Bronchial epithelial cell (primary cell): ENCODE measurements around the gene NSMF. TPM values are rescaled to one million over a fixed set of nuclear protein-coding genes. Genes with fewer than 3 reads are reported as not detected.

Source experiments
- DNase-seq: peaks from one replicate; pipeline ENCODE4 v3.0.0-alpha.2; 2010; ENCODE audit warnings: low read depth
- FAIRE-seq: peaks from 2 replicates; lab custom pipeline; 2011; peaks lifted over from hg19 to GRCh38; lab: Jason Lieb, UNC
- H3K27me3 ChIP-seq: 2 replicates; pipeline ENCODE4 v1.5.1; 2011; ENCODE audit warnings: low read length; ENCODE audit not compliant: control insufficient read depth, insufficient read depth
- H3K36me3 ChIP-seq: 2 replicates; pipeline ENCODE4 v1.5.1; 2011; ENCODE audit warnings: low read length; ENCODE audit not compliant: control insufficient read depth, insufficient read depth
- H3K4me3 ChIP-seq: 2 replicates; pipeline ENCODE4 v1.5.1; 2011; ENCODE audit warnings: mild to moderate bottlenecking, low read depth, low read length, control low read depth
- total RNA-seq: library from RNA; depleted of rRNA; stranded (reverse); fragments of >200 nt; gene quantifications from 2 replicates; pipeline ENCODE4 v1.2.1, GENCODE V29; 2014
- TF ChIP-seq, protein P1 (sequence below): IDR thresholded peaks from 2 replicates; pipeline ENCODE4 v1.5.1; 2011; ENCODE audit warnings: mild to moderate bottlenecking, moderate library complexity, low read length, control low read depth, inconsistent platforms; ENCODE audit not compliant: insufficient read depth, severe bottlenecking

Gene NSMF
- total RNA-seq, 1 donor from 2014 or later, result 17.9 TPM

DNA sequence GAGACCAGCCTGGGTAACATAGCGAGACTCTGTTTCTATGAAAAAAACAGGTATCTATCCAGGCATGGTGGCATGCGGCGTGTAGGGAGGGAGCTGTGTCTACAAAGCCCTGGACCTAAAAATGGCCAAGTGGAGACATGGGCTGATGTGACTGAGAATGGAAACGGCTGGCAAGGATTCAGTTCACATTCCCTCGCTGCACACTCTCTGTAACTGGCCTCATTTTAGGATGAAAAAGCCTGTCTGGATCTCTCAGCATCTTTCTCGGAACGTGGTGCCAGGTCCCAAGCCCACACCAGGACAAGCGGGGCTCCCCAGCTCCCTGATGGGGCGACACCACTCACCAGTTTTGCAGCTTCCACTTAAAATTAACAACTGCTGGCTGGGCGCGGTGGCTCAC is 49.6 kb downstream of the NSMF start:
- TF ChIP-seq, protein P1, sequence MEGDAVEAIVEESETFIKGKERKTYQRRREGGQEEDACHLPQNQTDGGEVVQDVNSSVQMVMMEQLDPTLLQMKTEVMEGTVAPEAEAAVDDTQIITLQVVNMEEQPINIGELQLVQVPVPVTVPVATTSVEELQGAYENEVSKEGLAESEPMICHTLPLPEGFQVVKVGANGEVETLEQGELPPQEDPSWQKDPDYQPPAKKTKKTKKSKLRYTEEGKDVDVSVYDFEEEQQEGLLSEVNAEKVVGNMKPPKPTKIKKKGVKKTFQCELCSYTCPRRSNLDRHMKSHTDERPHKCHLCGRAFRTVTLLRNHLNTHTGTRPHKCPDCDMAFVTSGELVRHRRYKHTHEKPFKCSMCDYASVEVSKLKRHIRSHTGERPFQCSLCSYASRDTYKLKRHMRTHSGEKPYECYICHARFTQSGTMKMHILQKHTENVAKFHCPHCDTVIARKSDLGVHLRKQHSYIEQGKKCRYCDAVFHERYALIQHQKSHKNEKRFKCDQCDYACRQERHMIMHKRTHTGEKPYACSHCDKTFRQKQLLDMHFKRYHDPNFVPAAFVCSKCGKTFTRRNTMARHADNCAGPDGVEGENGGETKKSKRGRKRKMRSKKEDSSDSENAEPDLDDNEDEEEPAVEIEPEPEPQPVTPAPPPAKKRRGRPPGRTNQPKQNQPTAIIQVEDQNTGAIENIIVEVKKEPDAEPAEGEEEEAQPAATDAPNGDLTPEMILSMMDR, result no peak
- H3K4me3 ChIP-seq, result no peak overlapping the region
- no peak for FAIRE-seq
- no peak for DNase-seq
- H3K36me3 ChIP-seq, result no peaks in the 10 kb centered on the region
- H3K27me3 ChIP-seq, result peaks cover 3% of the 10 kb centered on the region

DNA sequence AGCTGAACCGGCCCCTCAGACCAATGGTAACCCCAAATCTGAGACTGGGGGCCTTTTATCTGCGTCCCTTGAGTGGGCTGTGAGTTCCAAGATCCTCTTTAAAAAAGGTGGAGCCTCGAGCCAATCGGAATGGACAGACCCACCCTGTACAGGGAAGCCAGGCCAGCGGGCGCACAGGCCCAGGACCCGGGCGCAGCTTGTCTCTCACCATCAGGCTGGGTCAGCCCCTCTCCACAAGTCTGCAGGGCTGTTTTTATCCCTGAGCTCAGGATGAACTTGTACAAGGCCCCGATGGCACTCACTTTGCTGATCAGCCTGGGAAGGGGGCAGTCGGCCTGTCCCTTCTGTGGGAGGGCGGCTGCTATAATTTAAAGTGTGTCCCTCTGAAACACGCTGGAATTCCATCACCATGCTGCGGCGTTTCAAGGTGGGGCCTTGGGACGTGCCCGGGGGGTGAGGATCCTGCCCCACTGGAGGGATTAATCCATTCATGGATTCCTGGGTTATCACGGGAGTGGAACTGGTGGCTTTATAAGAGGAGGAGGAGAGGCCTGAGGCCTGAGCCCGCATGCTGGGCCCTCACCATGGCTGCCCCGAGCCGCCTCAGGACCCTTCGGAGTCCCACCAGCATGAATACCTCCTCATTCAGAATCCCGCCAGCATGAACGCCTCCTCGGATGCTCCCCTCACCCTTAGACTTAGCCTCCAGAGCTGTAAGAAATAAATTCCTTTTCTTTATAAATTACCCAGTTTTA is 50.3 kb downstream of the NSMF start:
- FAIRE-seq (no peak), DNase-seq (no peak)
- H3K27me3 ChIP-seq, result peaks cover 3% of the 10 kb centered on the region
- H3K4me3 ChIP-seq, result no peak overlapping the region
- no peaks in the 10 kb centered on the region for H3K36me3 ChIP-seq
- TF ChIP-seq, protein P1, result no peak

DNA sequence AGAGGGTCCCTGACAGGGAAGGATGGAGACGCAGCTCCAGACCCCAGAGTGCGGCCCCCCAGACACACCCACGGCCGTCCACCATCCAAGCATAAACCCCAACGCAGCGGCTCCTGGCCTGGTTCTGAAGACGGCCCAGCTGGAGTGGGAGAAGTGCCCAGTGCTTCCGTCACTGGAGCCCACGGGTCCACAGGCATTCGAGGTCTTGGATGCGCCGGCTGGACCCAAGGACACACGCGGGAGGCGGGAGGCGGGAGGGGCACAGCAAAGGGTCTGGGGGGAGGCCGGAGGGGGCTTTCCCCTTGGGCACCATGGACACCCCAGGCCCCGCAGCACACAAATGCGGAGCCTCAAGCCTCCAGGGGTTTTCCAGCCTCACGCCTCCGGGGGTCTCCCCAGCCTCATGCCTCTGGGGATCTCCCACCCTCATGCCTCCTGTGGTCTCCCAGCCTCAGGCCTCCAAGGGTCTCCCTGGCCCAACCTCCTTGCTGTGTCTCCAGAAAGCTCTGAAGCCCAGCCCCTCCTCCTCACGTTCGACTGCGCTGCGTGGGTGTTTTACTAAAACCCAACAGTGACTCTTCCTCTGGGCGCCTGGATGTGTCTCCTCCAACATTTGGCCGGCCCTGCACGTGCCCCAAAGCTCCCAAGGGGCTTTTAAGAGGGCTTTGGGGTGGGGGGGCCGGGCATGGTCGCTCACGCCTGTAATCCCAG is 51.4 kb downstream of the NSMF start:
- DNase-seq, result no peak
- TF ChIP-seq, protein P1, result no peak
- FAIRE-seq, result no peak
- Histone ChIP-seq H3K27me3 (peaks cover 3% of the 10 kb centered on the region), H3K36me3 (no peaks in the 10 kb centered on the region), H3K4me3 (no peak overlapping the region)

DNA sequence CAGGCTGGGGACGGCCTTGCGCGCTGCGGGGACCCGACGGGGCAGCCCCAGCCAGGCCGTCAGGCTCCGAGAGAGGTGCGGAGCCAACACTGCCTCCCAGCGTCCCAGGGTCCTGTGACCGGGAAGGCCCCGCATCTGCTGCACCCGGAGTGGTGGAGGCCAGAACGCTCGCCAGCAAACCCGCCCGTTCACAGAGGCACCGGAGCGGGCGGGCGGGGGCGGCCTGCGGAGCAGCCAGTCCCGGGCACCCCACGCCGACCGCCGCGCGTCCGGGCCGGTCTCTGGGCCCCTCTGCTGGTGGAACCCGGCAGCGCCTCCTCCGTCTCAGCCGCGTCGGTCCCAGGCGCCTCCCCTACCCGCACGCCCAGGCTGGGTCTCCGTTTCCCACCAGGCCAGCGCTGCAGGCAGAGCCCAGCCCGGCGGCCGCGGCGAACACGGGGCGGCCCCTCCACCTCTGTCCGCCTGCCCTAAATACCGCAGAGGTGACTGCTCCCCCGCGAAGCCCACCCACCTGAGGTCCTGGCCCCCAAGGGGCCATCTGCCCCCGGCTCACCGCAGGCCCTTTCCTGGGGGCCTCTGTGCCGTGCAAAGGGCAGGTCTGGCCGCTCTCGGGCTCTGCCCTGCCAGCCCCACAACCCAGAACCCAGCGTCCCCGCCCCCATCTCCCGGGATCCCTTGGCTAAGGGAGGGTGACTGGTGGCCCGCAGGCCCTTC is 52.1 kb downstream of the NSMF start:
- DNase-seq (no peak), FAIRE-seq (no peak)
- TF ChIP-seq, protein P1, result peak; percentile 74
- H3K4me3 ChIP-seq, result peak overlapping the region; percentile 23
- peaks cover 3% of the 10 kb centered on the region for H3K27me3 ChIP-seq
- H3K36me3 ChIP-seq, result no peaks in the 10 kb centered on the region

DNA sequence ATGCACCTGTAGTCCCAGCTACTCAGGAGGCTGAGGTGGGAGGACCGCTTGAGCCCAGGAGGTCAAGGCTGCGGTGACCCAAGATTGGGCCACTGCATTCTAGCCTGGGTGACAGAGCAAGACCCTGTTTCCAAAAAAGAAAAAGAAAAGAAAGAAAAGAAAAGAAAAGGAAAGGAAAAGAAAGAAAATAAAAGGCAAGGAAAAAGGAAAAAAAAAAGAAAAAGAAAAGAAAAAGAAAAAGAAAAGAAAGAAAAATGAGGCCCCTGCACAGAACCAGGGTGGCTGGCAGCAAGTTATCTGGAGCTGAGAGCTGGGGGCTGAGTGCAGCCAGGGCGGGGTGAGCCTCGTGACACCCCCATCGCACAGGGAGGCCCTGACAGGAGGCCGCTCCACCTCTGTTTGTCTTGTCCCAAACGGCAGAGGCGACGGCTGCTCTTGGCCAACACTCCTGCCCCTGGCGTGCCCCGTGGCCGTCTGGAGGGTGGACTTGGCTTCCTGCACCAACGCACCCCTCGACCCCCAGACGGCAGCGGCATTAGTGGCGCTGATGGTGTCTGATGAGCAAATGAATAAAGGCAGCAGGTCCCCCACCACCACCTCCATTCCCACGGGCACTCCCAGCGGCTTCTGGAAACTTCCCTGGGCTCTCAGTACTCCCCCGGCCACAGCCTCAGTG is 52.9 kb downstream of the NSMF start:
- H3K36me3 ChIP-seq, result no peaks in the 10 kb centered on the region
- TF ChIP-seq, protein P1, result no peak
- peaks cover 3% of the 10 kb centered on the region for H3K27me3 ChIP-seq
- no peak for DNase-seq
- no peak for FAIRE-seq
- H3K4me3 ChIP-seq, result no peak overlapping the region
